Stimulated activated CD8-positive, alpha-beta memory T cell treated with anti-CD3 and anti-CD28 coated beads, Interleukin-7, amount 100 ng/mL, for 4 hours (primary cell): ENCODE results near the gene TRRAP.

ENCODE experiments used
- DNase-seq, 2 donors: peaks; one replicate each; pipeline ENCODE4 v3.0.0-alpha.2; 2020; ENCODE audit warnings: low read depth in 2 of 2

The TRRAP gene

DNA sequence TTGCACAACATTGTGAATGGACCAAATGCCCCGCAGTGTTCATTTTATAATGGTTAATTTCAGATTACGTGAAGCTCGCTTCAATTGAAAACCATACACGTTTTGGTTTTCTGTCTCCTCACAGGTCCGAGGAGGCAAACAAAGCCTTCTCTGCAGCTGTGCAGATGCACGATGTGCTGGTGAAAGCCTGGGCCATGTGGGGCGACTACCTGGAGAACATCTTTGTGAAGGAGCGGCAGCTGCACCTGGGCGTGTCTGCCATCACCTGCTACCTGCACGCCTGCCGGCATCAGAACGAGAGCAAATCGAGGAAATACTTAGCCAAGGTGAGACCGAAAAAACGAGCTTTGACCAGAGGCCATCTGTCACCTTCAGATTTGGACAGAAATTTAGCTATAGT is 110.3 kb downstream of the TRRAP start:
- DNase-seq, result no peak

DNA sequence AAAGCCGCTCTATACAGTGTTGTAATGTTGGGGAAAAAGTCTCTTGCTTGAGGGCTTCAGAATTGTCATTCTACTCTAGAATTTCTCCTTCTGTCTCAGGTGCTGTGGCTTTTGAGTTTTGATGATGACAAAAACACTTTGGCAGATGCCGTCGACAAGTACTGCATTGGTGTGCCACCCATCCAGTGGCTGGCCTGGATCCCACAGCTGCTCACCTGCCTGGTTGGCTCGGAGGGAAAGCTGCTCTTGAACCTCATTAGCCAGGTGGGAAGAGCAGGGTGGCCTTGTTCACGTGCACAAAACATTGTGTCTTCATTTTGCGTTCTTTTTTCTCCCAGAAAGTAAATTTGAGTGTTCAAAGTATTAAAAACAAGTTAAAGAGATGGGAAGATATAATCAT is 112.0 kb downstream of the TRRAP start:
- no peak for DNase-seq

DNA sequence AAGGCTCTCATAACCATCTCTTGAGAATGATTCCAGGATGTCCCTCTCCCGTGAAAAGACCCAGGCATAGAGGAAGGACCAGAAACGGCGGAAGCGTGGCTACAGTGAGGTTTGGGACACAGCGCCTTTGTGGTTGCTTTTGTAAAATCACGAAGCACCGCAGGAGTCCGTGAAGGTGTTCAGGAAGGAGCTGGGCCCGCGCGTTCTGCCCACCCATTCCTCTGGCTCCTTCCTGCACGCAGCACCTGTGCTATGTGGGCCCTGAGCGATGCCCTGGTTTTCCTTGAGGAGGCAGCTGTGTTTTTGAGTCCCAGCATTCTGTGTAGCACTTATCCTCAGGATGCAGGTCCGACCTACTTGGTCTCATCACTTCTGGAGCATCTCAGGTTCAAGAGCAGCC is 112.8 kb downstream of the TRRAP start:
- DNase-seq, result no peak

DNA sequence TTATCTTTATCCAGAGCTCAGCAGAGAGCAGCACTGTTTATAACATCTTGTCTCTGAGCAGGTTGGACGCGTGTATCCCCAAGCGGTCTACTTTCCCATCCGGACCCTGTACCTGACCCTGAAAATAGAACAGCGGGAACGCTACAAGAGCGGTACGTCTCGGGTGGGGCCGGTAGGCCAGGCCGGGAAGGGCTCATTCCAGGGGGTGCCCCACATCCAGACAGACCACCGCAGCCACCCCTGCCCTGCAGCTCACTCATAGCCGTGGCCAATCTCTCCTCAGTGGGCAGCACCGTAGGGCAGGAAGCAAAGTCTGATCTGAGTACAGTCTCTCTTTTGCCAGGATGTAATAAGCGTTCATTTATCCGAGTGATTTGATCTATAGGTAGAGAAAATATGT is 113.7 kb downstream of the TRRAP start:
- no peak for DNase-seq

DNA sequence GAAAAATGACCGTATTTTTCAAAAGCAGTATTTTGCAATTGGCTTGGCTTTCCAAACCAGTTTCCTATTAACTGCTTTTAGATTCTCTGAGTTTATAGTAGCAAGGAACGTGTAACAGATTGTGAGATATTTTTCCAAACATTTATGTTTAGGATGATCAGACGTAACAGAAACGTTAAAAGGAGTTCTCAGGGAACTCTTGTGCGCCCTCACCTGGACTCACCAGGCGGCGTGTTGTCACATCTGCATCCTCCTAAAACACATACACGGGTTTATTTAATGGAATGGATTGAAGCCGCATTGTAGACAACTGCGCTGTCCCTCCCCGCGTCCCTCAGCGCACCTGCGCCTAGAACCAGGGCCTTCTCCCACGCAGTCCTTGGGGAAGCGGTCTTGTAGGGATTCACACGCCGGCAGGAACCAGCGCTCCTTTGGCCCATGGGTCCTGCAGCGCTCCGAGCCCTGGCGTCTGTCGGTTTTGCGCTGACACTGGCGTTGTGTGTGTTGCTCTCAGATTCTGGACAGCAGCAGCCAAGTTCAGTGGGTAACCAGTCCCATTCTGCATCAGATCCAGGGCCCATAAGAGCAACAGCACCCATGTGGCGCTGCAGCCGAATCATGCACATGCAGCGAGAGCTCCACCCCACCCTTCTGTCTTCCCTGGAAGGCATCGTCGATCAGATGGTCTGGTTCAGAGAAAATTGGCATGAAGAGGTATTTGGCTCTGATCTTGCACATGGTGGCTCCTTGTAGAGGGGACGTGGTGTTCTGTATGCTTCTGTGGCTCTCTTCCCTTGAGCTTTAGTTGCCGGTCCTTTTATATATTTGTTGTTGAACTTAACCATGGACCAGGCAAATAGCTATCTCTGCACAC is 114.9 kb downstream of the TRRAP start:
- DNase-seq, result no peak

DNA sequence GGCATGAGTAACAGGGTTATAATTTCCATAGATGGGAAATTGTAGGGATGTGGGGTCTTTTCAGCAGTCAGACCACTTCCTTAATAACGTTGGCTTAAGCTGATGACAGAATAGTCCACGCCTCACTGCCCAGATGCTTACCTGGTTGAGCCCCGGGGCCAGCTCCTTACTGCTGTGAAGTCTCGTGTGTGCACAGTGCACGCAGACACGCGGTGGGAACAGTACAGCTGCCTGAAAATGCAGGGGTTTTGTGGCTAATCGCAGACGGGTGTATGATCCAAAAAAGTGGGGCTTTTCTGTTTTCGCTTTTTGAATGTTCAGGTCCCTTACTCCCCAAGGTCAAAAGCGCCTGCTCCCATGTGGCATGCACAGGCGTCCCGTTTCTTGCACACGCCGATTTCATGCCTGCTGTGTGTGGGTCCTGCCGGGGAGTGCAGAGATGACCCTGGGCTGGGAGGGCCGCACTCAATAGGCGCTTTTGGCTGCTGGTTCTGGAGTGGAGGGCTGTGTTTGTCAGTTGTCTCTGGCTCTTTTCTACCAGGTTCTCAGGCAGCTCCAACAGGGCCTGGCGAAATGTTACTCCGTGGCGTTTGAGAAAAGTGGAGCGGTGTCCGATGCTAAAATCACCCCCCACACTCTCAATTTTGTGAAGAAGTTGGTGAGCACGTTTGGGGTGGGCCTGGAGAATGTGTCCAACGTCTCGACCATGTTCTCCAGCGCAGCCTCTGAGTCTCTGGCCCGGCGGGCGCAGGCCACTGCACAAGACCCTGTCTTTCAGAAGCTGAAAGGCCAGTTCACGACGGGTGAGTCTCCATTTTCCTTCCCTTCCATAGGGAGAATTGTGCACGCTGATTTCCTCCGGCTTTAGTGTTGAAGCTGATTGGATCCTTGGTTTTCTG is 116.0 kb downstream of the TRRAP start:
- DNase-seq, result no peak

DNA sequence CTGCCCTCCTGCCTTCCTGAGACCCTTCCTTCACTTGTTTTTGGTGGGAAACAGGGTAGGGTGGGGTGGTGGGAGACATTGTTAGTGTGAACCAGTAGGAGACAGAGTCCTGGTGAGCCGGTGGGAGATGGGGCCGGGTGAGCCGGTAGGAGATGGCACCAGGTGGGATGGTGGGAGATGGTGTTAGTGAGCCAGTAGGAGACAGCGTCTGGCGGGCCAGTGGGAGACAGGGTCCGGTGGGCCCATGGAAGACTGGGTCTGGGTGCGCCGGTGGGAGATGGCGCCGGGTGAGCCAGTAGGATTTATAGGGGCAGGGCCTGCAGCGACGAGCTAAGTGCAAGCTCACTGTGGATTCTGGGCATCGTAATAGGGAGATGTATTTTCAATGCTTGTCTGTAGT is 116.8 kb downstream of the TRRAP start:
- no peak for DNase-seq

DNA sequence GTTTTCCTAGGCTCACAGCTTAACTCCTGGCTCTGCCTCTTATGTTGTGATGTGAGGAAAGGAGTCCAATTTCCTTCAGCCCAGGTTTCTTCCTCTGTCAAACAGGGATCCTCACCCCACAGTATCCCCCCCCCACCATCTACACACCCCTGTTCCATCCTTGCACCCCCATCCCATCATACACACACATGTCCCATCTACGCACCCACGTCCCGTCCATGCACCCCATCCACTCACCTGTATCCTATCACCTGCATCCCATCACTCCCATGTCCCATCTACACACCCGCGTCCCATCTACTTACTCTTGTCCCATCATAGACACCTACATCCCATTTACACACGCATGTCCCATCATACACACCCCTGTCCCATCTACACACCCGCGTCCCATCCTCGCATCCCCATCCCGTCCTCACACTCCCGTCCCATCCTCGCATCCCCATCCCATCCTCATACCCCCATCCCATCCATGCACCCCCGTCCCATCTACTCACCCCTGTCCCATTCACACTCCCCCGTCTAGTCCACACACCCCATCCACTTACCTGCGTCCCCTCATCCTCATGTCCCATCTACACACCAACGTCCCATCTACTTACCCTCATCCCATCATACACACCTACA is 117.3 kb downstream of the TRRAP start:
- no peak for DNase-seq

DNA sequence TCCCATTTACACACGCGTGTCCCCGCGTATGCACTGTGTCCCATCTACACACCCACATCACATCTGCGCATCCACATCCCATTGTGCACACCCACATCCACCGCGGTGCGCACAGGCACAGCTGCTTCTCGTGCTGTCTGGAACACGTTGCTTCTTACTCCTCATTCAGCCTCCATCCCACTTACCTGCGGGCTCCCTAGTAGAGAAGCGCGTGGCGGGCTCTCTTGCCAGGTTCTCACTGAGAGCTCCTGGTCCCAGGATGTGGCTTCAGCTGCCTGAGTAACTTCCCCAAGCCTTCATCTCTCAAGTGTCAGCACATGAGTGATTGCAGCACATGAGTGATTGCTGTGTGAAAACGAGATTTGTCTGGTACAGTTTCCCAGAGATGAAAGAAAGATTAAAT is 117.8 kb downstream of the TRRAP start:
- no peak for DNase-seq

DNA sequence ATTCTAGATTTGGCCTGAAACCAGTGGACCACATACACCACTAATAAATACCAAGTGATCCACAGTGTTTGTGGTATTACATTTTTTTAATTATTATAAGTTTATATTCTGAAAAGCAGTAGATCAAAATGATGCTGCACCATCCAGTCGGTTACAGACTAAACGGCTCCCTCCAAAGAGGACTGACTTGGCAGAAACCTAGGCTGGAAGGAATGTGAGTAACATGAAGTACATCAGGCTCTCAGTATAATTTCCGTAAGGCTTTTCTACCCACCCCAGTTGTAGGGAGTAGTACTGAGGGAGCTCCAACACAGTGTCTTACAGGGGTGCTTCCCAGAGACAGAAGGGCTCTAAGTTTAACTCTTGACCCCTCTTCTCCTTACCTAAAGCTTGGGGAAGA is 119.5 kb downstream of the TRRAP start:
- DNase-seq, result no peak

DNA sequence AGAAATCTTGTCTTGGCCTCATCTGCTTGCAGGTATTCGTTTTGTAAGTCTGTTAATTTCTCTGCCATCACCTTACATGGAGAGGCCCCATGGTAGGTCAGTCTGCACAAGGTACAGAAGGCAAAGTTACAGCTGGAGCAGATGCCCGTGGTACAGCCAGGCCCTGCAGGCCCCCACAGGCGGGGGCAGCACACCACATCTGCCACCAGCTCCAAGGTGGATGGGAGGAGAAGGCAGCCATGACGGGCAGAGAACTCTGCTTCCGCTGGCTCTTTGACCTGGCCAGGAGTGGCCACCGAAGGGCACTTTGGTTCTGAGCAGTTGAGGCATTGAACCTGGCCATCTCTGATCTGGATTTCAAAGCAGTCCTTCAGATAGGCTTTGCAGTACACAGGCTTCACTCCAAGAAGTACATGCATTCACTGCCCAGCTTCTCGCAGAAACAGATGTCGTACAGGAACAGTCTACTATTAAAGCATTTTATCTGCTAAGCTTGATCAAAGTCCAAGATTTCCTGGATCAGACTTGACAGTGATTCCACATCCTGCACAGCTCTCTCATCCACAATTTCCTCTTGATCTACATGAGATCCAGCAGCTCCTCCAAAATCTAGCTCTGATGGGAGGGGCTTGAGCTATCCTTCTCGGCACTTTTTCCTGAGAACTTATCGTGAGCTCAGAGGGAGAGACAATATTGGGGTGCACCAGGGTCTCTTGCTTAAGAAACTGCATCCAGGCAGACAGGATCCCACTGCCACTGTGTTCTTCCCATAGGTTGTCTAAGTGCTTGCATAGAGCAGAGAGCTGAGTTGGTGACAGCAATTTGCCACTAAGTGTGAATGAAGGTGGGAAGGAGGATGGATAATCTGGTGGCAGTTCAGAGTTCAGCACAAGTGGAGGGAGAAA is 120.7 kb downstream of the TRRAP start:
- DNase-seq, result no peak

DNA sequence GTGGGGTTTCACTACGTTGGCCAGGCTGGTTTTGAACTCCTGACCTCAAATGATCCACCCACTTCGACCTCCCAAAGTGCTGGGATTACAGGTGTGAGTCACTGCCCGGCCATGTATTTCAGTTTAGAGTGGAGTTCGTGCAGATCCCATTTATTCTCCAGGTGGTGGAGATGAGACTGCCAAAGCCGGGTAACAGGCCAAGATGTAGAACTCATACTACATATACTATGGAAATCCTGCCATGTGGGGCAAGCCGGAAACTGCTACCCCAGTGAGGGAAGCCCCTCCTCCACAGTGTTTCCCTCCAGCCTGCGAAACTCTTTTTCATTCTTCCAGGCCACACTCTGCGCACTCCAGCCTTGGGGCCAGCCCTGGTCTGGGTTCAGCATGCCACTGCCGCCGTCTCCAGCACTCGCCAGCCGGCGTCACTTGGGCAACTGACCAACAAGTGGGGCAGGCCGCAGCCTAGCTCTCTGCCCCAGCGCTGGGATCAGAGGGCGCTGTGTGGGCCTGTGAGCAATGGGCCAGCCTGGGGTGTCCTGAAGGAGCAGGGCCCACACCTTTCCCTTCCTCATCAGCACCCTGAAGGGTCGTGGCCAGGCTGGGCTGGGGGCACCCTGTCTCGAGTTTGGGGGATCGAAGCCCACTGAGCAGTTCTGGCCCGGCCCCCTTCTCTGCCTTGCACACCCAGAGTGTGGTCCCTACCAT is 122.0 kb downstream of the TRRAP start:
- no peak for DNase-seq

DNA sequence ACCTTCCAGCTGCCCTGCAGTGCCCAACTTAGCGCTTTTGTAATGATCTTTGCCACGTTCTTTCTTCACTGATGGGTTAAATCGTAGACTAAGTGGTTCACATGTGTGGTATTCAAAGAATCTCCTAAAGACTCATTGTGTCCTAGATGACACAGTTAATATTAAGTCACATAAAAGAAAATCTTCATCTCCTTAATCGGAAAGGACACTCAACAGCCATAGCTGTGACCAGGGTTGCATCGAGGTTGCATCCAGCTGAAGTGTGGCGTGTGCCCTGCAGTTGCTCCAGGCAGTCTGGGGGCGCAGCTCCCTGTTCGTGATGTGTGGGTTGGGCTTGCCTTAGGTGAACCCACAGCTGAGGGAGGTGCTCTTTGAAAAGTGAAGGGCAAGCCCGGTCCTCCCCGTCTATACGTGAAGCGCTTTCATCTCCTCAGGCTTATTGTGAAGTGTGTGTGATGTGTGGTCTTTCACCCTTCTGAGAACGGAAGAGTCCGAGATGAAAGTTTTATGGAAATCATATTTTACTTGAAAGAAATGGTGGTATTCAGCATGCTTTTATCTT is 122.7 kb downstream of the TRRAP start:
- peak in 1 of 2 donors; percentile 11 for DNase-seq

DNA sequence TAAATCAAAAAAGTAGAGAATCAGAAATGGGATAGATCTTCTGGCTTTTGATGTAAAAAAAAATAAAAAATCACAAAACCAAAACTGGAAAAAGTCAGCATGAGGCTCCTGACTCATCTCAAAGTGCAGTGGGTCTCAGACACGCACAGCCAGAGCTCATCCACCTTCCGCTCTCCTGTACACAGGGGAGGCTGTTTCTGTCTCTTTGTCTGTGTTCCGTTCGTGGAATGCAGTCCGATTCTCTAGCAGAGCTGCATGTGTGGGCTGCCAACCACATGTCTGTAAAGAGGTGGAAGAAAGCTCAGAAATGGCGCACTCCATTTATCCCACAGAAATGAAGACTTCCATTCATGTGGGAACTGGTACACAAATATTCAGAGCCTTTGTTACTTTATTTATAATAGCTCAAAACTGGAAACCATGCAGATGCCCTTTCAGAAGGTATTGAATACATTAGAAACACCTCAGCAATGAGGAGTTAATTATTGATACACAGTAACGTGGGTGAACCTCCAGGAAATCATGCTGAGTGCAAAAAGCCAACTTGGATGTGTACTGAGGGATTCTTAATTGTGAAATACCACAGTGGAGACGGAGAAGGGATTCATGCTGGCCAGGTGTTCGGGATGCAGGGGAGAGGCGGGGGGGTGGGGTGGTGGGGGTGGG is 123.3 kb downstream of the TRRAP start:
- DNase-seq, result no peak

DNA sequence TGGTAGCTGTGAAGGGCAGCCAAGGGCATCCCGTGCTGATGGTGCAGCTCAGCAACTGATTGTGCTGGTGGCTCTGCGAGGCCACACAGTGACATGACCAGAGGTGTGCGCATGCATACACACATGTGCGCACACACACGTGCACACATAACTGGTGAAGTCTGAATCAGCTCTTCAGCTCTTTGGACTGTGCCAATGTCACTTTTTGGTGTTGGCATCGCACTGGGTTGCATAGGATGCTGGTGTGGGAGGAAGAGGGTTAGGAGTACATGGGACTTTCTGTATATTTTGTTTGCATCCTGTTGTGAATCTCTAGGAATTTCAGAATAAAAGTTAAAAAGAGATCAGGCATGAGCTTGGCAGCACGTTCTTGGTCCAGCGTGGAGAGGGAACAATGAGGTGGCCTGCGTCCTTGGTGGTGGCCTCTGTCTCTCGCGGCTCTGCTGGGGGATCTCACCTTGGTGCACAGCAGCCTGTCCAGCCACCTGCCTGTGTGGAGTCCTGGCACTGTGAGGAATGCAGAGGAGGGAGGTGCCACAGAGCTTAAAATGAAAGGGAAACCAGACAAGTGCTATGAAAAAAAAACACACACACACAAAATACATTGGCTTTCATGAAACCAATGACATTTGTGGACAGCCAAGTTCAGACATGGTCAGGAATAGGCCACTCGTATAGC is 124.0 kb downstream of the TRRAP start:
- DNase-seq, result no peak

DNA sequence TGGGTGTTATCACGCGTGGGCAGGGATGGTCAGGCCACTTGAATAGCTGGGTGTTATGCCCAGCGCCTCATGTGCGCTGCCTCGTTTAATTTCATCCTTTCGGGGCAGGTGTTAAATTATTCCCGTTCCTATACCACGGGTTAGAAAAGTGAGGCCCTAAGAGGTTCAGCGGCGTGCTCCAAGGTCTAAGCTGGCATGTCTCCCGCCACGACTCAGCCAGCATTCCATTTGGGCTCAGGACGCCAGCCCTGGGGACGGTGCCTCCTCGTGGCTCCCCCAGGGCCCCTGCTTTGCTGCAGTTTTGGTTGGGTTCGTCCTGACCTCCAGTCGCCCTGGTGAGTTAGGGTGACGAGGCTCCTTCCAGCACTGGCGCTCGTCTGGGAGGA is 124.5 kb downstream of the TRRAP start:
- DNase-seq, result no peak

DNA sequence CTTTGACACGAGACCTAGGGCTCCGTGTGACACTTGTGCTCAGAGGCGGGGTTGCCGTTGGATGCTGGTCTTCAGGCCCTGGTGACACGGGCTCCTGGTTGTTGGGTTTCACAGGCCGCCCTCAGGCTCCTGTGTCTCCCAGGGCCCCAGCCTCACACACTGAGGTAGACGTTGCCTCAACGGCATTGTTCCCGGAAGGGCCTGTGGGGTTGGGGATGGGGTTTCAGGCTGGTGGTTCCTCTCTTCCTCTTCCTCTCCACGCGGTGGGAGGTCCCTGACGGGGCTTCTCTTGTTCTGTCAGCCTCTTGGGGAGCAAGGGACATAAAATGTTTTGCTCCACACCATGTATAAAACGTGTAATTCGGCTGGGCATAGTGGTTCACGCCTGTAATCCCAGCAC is 125.1 kb downstream of the TRRAP start:
- DNase-seq, result no peak

DNA sequence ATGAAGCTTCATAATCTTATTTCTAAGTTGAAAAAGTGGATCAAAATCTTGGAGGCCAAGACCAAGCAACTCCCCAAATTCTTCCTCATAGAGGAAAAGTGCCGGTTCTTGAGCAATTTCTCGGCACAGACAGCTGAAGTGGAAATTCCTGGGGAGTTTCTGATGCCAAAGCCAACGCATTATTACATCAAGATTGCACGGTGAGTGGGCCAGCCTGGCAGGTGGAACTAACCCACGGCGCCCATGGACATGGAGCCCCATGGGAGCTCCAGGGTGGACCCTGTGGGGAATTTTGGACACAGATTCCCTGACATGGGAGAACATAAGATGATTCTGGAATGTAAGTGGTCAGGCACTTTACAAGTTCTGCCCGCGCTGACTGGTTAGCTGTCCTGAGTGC is 125.9 kb downstream of the TRRAP start:
- no peak for DNase-seq

DNA sequence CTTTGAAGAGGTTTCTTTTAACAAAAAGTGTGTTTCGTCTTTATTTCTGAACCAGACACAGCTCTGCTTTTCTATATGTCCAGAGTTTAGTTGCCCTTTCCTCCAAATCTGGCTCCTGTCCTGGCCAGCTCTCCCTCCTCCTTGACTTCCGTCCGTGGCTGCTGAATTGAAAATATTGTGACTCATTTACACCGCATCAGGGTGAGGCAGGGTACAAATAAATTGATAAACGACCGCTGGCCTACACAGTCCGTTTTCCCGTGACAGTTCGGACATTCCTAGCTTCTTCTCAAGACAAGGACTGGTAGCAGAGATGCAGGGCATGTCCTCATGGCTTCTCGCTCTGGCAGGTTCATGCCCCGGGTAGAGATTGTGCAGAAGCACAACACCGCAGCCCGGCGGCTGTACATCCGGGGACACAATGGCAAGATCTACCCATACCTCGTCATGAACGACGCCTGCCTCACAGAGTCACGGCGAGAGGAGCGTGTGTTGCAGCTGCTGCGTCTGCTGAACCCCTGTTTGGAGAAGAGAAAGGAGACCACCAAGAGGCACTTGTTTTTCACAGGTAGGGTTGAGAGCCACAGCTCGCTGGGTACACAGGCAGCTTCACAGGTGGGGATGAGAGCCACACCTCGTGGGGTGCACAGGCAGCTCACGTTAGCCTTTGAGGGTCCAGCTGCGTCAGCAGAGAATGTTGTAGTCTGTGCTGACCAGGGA is 126.6 kb downstream of the TRRAP start:
- DNase-seq, result no peak
